Fibroblast of skin of right quadriceps (primary cell): ENCODE data around the gene IGF2.
"Not testable (repeated sequence)": the region's sequence is repeated elsewhere in the genome, so short reads cannot be mapped to it uniquely, and the experiment has no call there.

Experiments
- DNase-seq: peaks from one replicate; pipeline ENCODE4 v3.0.0-alpha.2; 2013

IGF2 gene

DNA sequence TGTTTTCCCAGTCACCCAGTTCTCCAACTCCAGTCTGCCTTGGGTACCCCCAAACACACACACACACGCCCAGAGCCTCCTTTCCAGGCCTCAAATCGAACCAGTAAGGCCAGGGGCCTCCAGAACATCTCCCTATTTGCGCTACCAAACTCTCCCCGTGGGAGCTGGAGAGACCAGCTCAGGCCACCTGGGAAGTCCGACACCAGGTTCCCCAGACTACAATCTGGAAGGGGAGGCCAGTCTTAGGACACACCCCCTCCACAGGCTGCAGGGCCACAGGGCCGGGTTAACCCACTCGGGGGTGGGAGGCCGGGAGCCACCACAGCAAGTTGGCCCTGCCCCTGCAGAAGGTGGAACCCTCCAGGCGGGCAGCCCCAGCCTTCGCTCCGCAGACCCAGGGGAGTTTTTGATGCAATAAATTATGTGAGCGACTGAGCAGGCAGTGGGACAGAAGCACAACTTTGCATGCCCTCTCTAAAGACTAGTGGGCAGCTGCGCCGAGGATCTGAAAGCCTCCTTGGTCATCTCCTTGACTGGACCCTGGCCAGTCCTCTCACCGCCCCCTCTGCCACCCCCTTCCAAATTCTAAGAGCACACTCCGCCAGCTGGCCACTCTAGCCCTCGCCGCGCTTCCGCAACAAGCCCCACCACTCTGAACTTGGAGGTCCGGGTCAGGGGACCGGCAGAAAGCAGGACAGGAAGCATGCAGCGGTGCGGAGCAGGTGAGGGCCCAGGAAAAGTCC, 2.8 kb downstream of the IGF2 start:
- DNase-seq: no peak

- no peak for DNase-seq
Observed at GRCh38 chr11:2135648-2136201, 3.5 kb downstream of the IGF2 start.

- DNase-seq: no peak
Observed at GRCh38 chr11:2135018-2135569, 4.1 kb downstream of the IGF2 start.

DNA sequence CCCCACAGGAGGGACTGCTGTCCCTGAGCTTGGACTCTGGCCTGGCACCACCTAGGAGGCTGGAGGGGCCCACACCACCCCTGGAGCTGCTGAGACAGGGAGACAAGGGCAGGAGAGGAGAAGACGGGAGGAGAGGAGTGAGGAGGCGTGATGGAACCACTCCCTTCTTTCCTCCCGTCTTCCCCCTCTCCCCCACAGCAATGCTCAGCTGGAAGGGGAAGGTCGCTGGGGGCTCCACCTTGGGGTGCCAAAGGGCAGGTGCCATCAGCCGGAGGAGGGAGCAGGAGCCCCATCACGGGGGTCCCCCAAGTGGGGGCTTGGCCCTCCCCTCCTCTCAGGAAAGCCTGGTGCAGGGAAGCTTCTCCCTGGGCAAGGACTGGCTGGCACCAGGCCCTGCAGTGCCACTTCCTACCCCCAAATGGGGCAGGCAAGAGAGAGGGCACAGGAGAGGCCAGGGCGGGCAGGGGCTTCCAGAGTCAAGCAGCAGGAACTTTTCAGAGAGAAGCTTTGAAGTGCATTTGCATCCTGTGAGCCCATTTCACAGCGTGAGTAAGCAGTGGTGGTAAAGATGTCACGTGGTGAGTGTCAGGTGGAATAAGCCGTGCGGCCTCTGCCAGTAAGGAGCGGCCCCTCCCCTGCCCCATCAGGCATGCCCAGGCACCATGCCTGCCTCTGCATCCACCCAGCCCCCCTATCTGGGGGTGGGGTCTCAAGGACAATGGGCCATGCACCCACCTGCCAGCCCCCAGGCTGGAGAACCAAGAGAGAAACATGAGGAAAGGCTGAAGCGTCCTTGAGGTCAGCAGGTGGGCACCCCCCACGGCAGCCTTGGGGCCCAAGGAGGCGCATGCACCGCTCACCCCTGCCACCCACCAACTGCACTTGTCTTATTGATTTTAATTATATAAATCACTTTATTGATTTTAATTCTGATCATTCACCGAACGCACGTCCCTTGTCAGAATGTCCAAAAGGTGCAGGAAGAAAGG, 4.9 kb downstream of the IGF2 start:
- DNase-seq: no peak

DNA sequence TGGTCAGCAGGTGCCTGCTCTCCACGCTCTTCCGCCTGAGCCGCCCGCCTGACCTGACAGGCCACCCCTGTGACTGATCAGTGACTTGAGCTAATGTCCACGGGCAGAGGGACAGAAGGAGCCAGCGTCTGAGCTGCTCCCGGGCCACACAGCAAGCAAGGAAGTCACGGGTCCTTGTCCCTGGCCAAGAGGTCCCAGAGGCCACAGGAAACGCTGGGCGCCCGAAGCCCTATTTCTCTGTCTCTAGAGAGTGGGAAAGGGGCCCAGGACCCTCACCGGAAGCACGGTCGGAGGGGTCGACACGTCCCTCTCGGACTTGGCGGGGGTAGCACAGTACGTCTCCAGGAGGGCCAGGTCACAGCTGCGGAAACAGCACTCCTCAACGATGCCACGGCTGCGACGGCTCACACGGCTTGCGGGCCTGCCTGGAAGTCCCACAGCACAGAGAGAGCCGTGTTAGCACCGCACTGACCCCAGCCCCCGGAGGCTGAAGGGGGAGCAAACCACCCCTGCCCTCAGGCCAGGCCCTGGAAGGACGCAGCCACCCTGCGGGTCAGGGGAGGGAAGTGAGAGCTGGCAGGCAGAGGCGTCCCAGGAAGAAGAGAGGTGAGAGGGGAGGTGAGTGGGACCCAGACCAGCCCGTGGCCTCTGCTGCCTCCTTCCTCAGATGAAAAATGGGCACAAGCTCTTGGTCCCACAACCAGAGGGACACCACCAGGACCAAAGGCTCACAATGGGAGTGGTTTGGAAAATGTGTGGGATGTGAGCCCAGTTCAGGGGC, 5.8 kb downstream of the IGF2 start:
- DNase-seq: no peak

DNA sequence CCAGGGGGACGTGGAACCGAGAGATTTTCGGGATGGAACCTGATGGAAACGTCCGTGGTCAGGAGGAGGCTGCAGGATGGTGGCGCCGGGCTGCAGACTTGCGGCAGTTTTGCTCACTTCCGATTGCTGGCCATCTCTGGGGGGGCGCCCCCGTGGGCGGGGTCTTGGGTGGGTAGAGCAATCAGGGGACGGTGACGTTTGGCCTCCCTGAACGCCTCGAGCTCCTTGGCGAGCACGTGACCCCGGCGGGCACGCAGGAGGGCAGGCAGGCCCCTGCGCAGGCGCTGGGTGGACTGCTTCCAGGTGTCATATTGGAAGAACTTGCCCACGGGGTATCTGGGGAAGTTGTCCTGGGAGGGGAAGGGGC, 6.3 kb downstream of the IGF2 start:
- DNase-seq: no peak

- DNase-seq: no peak
Observed at GRCh38 chr11:2132246-2132645, 6.9 kb downstream of the IGF2 start.

DNA sequence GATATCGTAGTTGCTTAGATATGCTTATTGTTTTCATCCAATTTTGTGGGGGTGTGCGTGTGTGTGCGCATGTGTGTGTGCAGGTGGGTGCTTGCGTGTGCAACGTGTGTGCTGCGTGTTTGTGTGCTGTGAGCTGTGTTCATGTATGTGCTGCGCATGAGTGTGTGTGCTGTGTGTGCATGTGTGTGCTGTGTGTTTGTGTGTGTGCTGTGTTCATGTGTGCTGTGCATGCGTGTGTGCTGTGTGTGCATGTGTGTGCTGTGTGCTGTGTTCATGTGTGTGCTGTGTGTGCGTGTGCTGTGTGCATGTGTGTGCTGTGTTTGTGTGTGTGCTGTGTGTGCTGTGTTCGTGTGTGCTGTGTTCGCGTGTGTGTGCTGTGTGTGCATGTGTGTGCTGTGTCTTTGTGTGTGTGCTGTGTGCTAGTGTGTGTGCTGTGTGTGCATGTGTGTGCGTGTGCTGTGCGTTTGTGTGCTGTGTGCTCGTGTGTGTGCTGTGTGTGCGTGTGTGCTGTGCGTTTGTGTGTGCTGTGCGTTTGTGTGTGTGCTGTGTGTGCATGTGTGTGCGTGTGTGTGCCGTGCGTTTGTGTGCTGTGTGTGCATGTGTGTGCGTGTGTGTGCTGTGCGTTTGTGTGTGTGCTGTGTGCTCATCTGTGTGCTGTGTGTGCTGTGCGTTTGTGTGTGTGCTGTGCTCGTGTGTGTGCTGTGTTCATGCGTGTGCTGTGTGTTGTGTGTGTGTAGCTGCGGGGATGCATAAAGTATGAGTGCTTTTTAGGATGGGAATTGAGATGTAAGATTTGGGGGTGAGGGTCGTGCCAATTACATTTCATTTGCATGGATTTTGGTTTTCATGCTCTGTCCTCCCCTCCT, 7.6 kb downstream of the IGF2 start:
- DNase-seq: no peak

GRCh38 chr11:2130881-2131352, 8.3 kb downstream of the IGF2 start:
- DNase-seq: no peak

- DNase-seq: no peak
Observed at GRCh38 chr11:2129699-2130366, 9.4 kb downstream of the IGF2 start.

DNA sequence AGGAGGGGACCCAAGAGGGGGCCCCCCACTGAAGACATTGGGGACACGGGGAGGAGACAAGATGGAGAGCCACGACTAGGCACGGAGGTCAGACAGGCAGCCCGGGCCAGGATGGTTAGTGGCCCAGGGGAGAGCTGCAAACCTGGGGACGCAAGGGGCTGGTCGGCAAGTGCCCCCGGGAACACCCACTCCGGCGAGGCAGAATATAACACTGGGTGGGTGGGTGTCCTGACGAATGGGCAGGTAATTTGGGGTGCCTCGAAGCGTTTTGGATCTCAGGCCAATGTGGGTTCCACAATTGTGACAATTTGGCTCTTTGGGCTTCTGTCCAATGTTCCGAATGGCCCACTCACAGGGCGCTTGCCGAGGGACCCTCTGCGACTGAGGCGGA, 9.9 kb downstream of the IGF2 start:
- no peak for DNase-seq

- DNase-seq: no peak
Observed at GRCh38 chr11:2128511-2129307, 10.5 kb downstream of the IGF2 start.

DNA sequence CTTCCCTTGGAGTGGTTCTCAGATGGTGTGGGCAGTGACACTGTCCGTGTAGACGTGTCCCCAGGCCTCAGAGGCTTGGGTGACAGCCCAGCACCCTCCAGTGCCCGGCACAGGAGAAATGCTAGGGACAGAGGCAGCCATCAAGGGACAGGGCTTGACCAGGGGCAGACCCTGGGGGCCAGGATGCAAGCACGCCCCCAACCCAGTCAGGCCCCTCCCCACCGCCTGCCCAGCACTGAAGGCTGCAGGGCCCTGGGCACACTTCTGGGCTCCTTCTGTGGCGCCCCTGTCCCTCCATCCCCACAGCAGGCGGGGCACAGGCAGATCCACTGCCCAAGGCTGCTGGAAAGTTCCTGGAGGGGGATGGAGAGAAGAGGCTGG, 11.1 kb downstream of the IGF2 start:
- DNase-seq: no peak

- no peak for DNase-seq
Observed at GRCh38 chr11:2127482-2128129, 11.6 kb downstream of the IGF2 start.

GRCh38 chr11:2126520-2127085, 12.6 kb downstream of the IGF2 start:
- no peak for DNase-seq

GRCh38 chr11:2124736-2125484, 14.3 kb downstream of the IGF2 start:
- not testable (repeated sequence) for DNase-seq

DNA sequence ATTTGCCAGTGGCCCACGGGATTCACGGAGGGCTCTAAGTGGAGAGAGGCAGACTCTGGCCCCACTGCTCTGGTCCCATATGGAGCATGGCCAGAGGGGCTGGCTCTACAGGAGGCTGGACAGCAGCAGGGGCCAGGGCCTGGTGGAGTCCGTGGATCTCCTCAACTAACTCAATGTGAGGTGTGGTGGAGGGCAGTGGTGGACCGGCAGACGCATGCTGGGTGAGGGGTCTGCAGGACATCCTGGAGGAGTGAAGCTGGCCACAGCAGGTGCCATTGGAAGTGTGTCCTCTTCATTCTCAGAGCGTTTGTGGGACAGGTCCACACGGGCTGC, 15.6 kb downstream of the IGF2 start:
- no peak for DNase-seq

- no peak for DNase-seq
Observed at GRCh38 chr11:2122907-2123627, 16.1 kb downstream of the IGF2 start.
